ENCODE measurements around the gene FNDC3A.

The FNDC3A gene

GRCh38 chr13:49082653-49083536, 107.2 kb downstream of the FNDC3A start:
- no peak for TF ChIP-seq CTCF (IDR thresholded peaks at IDR 0.05; ENCODE audit: insufficient read depth, missing control alignments)
- DNase-seq (ENCODE audit: insufficient read length, low spot score) (no peak), FAIRE-seq (no peak)

- FAIRE-seq, result no peak
- no peak for DNase-seq (ENCODE audit: insufficient read length, low spot score)
- TF ChIP-seq CTCF (IDR thresholded peaks at IDR 0.05; ENCODE audit: insufficient read depth, missing control alignments), result no peak
These were observed 109.2 kb downstream of the FNDC3A start for GRCh38 chr13:49084961-49085360.

- no peak for DNase-seq (ENCODE audit: insufficient read length, low spot score)
- no peak for FAIRE-seq
- no peak for TF ChIP-seq CTCF (IDR thresholded peaks at IDR 0.05; ENCODE audit: insufficient read depth, missing control alignments)
These were observed 111.0 kb downstream of the FNDC3A start for GRCh38 chr13:49086722-49087121.

GRCh38 chr13:49093376-49093775, 117.7 kb downstream of the FNDC3A start:
- no peak for DNase-seq (ENCODE audit: insufficient read length, low spot score)
- no peak for TF ChIP-seq CTCF (IDR thresholded peaks at IDR 0.05; ENCODE audit: insufficient read depth, missing control alignments)
- FAIRE-seq, result no peak

- FAIRE-seq, result no peak
- DNase-seq (ENCODE audit: insufficient read length, low spot score), result no peak
- TF ChIP-seq CTCF (IDR thresholded peaks at IDR 0.05; ENCODE audit: insufficient read depth, missing control alignments), result no peak
These were observed 121.7 kb downstream of the FNDC3A start for GRCh38 chr13:49097374-49097773.

GRCh38 chr13:49098198-49098597, 122.5 kb downstream of the FNDC3A start:
- FAIRE-seq (no peak), DNase-seq (ENCODE audit: insufficient read length, low spot score) (no peak)
- TF ChIP-seq CTCF (IDR thresholded peaks at IDR 0.05; ENCODE audit: insufficient read depth, missing control alignments), result no peak

Data from D721Med (cell line).